Measurements from ENCODE around the gene CYBC1.
"Not testable (repeated sequence)": the region's sequence is repeated elsewhere in the genome, so short reads cannot be mapped to it uniquely, and the experiment has no call there.

CYBC1 gene

GRCh38 chr17:82465023-82465603 lies 14.6 kb upstream of the CYBC1 start:
- H3K4me3 ChIP-seq (replicated peaks in 1 of 2; ENCODE audit: low read depth in 2 of 2, low read length in 2 of 2): no peak overlapping the region
- DNase-seq (ENCODE audit: low read depth in 2 of 2): no peak
- TF ChIP-seq CTCF (IDR thresholded peaks at IDR 0.05; ENCODE audit: low read depth, low read length): no peak

GRCh38 chr17:82464567-82464929 lies 14.0 kb upstream of the CYBC1 start:
- no peak overlapping the region for H3K4me3 ChIP-seq (replicated peaks in 1 of 2; ENCODE audit: low read depth in 2 of 2, low read length in 2 of 2)
- DNase-seq (ENCODE audit: low read depth in 2 of 2): no peak
- no peak for TF ChIP-seq CTCF (IDR thresholded peaks at IDR 0.05; ENCODE audit: low read depth, low read length)

- TF ChIP-seq CTCF (IDR thresholded peaks at IDR 0.05; ENCODE audit: low read depth, low read length): no peak
These were observed 13.5 kb upstream of the CYBC1 start for GRCh38 chr17:82463925-82464566.

GRCh38 chr17:82463391-82463790 lies 12.8 kb upstream of the CYBC1 start:
- no peak for TF ChIP-seq CTCF (IDR thresholded peaks at IDR 0.05; ENCODE audit: low read depth, low read length)
- no peak for DNase-seq (ENCODE audit: low read depth in 2 of 2)
- no peak overlapping the region for H3K4me3 ChIP-seq (replicated peaks in 1 of 2; ENCODE audit: low read depth in 2 of 2, low read length in 2 of 2)

More at GRCh38 chr17:82463925-82464566, 13.5 kb upstream of the CYBC1 start:
- H3K4me3 ChIP-seq (replicated peaks in 1 of 2; ENCODE audit: low read depth in 2 of 2, low read length in 2 of 2): no peak overlapping the region
- no peak for DNase-seq (ENCODE audit: low read depth in 2 of 2)

GRCh38 chr17:82461827-82462524 lies 11.4 kb upstream of the CYBC1 start:
- TF ChIP-seq CTCF (IDR thresholded peaks at IDR 0.05; ENCODE audit: low read depth, low read length): no peak
- no peak overlapping the region for H3K4me3 ChIP-seq (replicated peaks in 1 of 2; ENCODE audit: low read depth in 2 of 2, low read length in 2 of 2)

GRCh38 chr17:82459936-82460335 lies 9.4 kb upstream of the CYBC1 start:
- not testable (repeated sequence) for H3K4me3 ChIP-seq (replicated peaks in 1 of 2; ENCODE audit: low read depth in 2 of 2, low read length in 2 of 2); DNase-seq (ENCODE audit: low read depth in 2 of 2)

More at GRCh38 chr17:82461827-82462524, 11.4 kb upstream of the CYBC1 start:
- DNase-seq (ENCODE audit: low read depth in 2 of 2): no peak

- H3K4me3 ChIP-seq (replicated peaks in 1 of 2; ENCODE audit: low read depth in 2 of 2, low read length in 2 of 2): peak overlapping the region; percentile 88 to 89
- DNase-seq (ENCODE audit: low read depth in 2 of 2): peak; percentile 22 to 39
- TF ChIP-seq CTCF (IDR thresholded peaks at IDR 0.05; ENCODE audit: low read depth, low read length): no peak
These were observed 8.4 kb upstream of the CYBC1 start for GRCh38 chr17:82458885-82459424.
